GM12874 (cell line): ENCODE data around the gene SLC16A10.

ENCODE experiments used
- TF ChIP-seq, protein P1 (sequence below): IDR thresholded peaks from 2 replicates; pipeline ENCODE4 v1.5.1; 2011; ENCODE audit warnings: low read depth, mild to moderate bottlenecking, control low read depth, low read length, moderate library complexity; ENCODE audit not compliant: insufficient read depth

SLC16A10 gene

GRCh38 chr6:111228094-111228493, 140.8 kb downstream of the SLC16A10 start:
- TF ChIP-seq, protein P1, sequence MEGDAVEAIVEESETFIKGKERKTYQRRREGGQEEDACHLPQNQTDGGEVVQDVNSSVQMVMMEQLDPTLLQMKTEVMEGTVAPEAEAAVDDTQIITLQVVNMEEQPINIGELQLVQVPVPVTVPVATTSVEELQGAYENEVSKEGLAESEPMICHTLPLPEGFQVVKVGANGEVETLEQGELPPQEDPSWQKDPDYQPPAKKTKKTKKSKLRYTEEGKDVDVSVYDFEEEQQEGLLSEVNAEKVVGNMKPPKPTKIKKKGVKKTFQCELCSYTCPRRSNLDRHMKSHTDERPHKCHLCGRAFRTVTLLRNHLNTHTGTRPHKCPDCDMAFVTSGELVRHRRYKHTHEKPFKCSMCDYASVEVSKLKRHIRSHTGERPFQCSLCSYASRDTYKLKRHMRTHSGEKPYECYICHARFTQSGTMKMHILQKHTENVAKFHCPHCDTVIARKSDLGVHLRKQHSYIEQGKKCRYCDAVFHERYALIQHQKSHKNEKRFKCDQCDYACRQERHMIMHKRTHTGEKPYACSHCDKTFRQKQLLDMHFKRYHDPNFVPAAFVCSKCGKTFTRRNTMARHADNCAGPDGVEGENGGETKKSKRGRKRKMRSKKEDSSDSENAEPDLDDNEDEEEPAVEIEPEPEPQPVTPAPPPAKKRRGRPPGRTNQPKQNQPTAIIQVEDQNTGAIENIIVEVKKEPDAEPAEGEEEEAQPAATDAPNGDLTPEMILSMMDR = no peak

- TF ChIP-seq, protein P1 = no peak
Observed at GRCh38 chr6:111230351-111231089, 143.2 kb downstream of the SLC16A10 start.

DNA sequence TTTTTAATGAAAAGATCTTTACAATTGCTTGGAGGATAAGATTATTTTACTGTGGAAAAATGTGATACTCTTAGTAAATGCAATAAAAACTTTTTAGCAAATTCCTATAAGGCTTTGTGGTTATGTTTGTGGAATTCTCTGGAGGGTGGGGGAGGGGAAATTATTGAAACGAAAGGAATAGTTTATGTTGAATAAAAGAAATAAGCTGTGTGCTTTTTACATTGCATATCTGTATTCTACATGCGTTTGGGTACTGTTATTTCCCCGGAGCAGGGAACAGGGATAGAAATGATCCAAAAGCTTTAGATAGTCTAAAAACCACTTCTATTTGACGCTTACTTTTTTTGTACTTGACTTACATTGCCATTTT, 143.8 kb downstream of the SLC16A10 start:
- TF ChIP-seq, protein P1 = no peak

GRCh38 chr6:111237852-111238251, 150.5 kb downstream of the SLC16A10 start:
- TF ChIP-seq, protein P1 = no peak

GRCh38 chr6:111238464-111239119, 151.3 kb downstream of the SLC16A10 start:
- TF ChIP-seq, protein P1 = no peak

DNA sequence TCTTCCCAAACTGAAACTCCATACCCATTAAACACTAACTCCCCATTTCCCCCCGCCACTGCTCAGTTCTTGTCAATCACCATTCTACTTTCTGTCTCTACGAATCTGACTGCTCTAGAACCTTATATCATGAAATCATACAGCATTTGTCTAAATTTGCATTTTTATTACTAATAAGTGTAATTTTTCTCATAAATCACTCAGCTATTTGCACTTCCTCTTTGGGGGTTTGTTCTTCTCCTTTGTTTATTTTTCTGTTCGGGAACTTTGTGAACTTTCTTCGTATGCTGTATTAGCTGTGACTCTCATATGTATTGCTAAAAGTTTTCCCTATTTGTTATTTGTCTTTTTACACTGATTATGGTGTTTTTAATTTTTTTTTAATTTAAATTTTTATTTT, 152.2 kb downstream of the SLC16A10 start:
- TF ChIP-seq, protein P1 = no peak

- TF ChIP-seq, protein P1 = no peak
Observed at GRCh38 chr6:111242452-111242851, 155.1 kb downstream of the SLC16A10 start.
